ENCODE data around the gene TMEM242. TPM values are rescaled to one million over a fixed set of nuclear protein-coding genes. Genes with fewer than 3 reads are reported as not detected.

Gene TMEM242
- total and polyA plus RNA-seq, 2 of the 13 experiments (the other 11 are each of a cell fraction or from before 2014, with no cell fraction given) = 5.6 to 11.1 TPM

- peak; percentile 60; the same call in 1 of the 2 replicates for TF ChIP-seq GTF2F1 (IDR thresholded peaks at IDR 0.05; ENCODE audit: low read length)
- no peak for TF ChIP-seq USF2 (IDR thresholded peaks at IDR 0.05; ENCODE audit: low read depth, low read length)
- TF ChIP-seq USF2 (CRISPR knock-in tag; IDR thresholded peaks at IDR 0.05; ENCODE audit: borderline replicate concordance) = no peak
- TF ChIP-seq ZNF180 (CRISPR knock-in tag; IDR thresholded peaks at IDR 0.05; ENCODE audit: borderline replicate concordance, low read depth) = peak; percentile 87; the same call in 1 of the 2 replicates
- TF ChIP-seq SRSF4 (IDR thresholded peaks at IDR 0.05; ENCODE audit: low read depth, low read length, poor library complexity, severe bottlenecking) = no peak
- peak; percentile 83 for TF ChIP-seq NCOA2 (CRISPR knock-in tag; IDR thresholded peaks at IDR 0.05)
- TF ChIP-seq ZBTB7B (CRISPR knock-in tag; IDR thresholded peaks at IDR 0.05) = peak; percentile 97
- TF ChIP-seq PRPF4 (IDR thresholded peaks at IDR 0.05; ENCODE audit: low read depth, low read length, poor library complexity, severe bottlenecking) = peak; percentile 76
- no peak for TF ChIP-seq NONO (IDR thresholded peaks at IDR 0.05)
- peak; percentile 99 for TF ChIP-seq NONO (CRISPR knock-in tag; conservative IDR thresholded peaks at IDR 0.05)
- peak; percentile 99 for TF ChIP-seq ZNF605 (CRISPR knock-in tag; IDR thresholded peaks at IDR 0.05)
- peak; percentile 100 for TF ChIP-seq ZGPAT (CRISPR knock-in tag; IDR thresholded peaks at IDR 0.05)
- TF ChIP-seq ZBTB4 (CRISPR knock-in tag; IDR thresholded peaks at IDR 0.05; ENCODE audit: borderline replicate concordance) = peak; percentile 89; the same call in 1 of the 2 replicates
- TF ChIP-seq PTBP1 (IDR thresholded peaks at IDR 0.05; ENCODE audit: low read depth, low read length, poor library complexity, severe bottlenecking) = no peak
- TF ChIP-seq ZNF232 (CRISPR knock-in tag; IDR thresholded peaks at IDR 0.05; ENCODE audit: borderline replicate concordance) = peak; percentile 90
- peak; percentile 98 for TF ChIP-seq ZSCAN31 (CRISPR knock-in tag; IDR thresholded peaks at IDR 0.05; ENCODE audit: low read depth)
- peak; percentile 59; the same call in 1 of the 2 replicates for TF ChIP-seq ARID3A (IDR thresholded peaks at IDR 0.05; ENCODE audit: low read depth, low read length)
- TF ChIP-seq ZNF614 (CRISPR knock-in tag; IDR thresholded peaks at IDR 0.05; ENCODE audit: borderline replicate concordance) = peak; percentile 93; the same call in 1 of the 2 replicates
- TF ChIP-seq GATAD2A (CRISPR knock-in tag; IDR thresholded peaks at IDR 0.05) = peak; percentile 91
Observed at GRCh38 chr6:157323255-157323965, at the start of gene TMEM242 (continued).
